Aorta (tissue), 5 donors: ENCODE measurements around the gene DDO. TPM values are rescaled to one million over a fixed set of nuclear protein-coding genes. Genes with fewer than 3 reads are reported as not detected.

Experiments
- ATAC-seq: fragments of 200-7000 bp; cut with Tn5 transposase; one replicate; pipeline ENCODE4 v1.9.1; 2022; ENCODE audit warnings: moderate library complexity; ENCODE audit not compliant: low FRiP score
- DNase-seq, 2 donors: peaks; one replicate each; pipeline ENCODE4 v3.0.0-alpha.2; 2020
- H3K27ac ChIP-seq, 2 donors: one replicate each; pipeline ENCODE4 v1.5.1; 2013; ENCODE audit warnings: low read length in 2 of 2, mild to moderate bottlenecking in 2 of 2, moderate library complexity in 2 of 2, control low read depth in 1 of 2, inconsistent platforms in 1 of 2, low read depth in 1 of 2
- H3K27me3 ChIP-seq, 2 donors: one replicate each; pipeline ENCODE4 v1.6.1; 2013; ENCODE audit warnings: control low read depth in 1 of 2, low read length in 1 of 2, mild to moderate bottlenecking in 1 of 2, moderate library complexity in 1 of 2; ENCODE audit not compliant: insufficient read depth in 2 of 2, control insufficient read depth in 1 of 2
- H3K36me3 ChIP-seq, 2 donors: one replicate each; pipeline ENCODE4 v1.6.1; 2013; ENCODE audit warnings: control low read depth in 1 of 2, low read length in 1 of 2, mild to moderate bottlenecking in 1 of 2; ENCODE audit not compliant: insufficient read depth in 2 of 2, control insufficient read depth in 1 of 2
- H3K4me1 ChIP-seq, 2 donors: one replicate each; pipeline ENCODE4 v1.6.1; 2013; ENCODE audit warnings: low read length in 2 of 2, control low read depth in 1 of 2, mild to moderate bottlenecking in 1 of 2, moderate library complexity in 1 of 2; ENCODE audit not compliant: insufficient read depth in 2 of 2, control insufficient read depth in 1 of 2
- H3K4me3 ChIP-seq, 2 donors: one replicate each; pipeline ENCODE4 v1.5.1; 2013; ENCODE audit warnings: low read length in 2 of 2, control low read depth in 1 of 2, mild to moderate bottlenecking in 1 of 2
- H3K9me3 ChIP-seq: one replicate; pipeline ENCODE4 v1.6.1; 2013; ENCODE audit warnings: mild to moderate bottlenecking, low read length; ENCODE audit not compliant: control insufficient read depth
- WGBS, 2 donors: extraction: QIAGEN DNeasy Blood & Tissue Kit; methylation state at CpG; one replicate each; pipeline ENCODE4 v1.1.7; 2013; 5-methylcytosine and 5-hydroxymethylcytosine counted together
- intact Hi-C, 2 donors: fragments of 100-400 bp; cut with DNase I; formaldehyde crosslinking; loops; one replicate each; pipeline versions ENCODE4 v1.14.2 to v1.15.0; 2022
- polyA plus RNA-seq, 2 donors: library from polyadenylated mRNA; stranded (reverse); fragments of 200-250 nt; gene quantifications; one replicate each; pipeline ENCODE4 v1.2.3, GENCODE V29; 2013
- total RNA-seq, 2 donors: library from RNA; stranded (reverse); fragmentation: NEBNext Ultra II Directional; extraction: Animal tissue kit (Norgen Biotek cat#: 25700); gene quantifications; one replicate each; pipeline ENCODE4 v1.2.1, GENCODE V29; 2021
- donor health status: healthy with polysubstance abuse.
- donor health status: Bipolar disorder and iron deficiency.
- donor health status: DM: no; HTN: no; CAD: no.
- donor health status: DM: no; HTN: no; CAD: no.
- donor health status: DM: yes; HTN: yes; CAD: no.

Gene DDO
- total and polyA plus RNA-seq, 4 donors = 1.3 to 6.6 (median 2.7) TPM

DNA sequence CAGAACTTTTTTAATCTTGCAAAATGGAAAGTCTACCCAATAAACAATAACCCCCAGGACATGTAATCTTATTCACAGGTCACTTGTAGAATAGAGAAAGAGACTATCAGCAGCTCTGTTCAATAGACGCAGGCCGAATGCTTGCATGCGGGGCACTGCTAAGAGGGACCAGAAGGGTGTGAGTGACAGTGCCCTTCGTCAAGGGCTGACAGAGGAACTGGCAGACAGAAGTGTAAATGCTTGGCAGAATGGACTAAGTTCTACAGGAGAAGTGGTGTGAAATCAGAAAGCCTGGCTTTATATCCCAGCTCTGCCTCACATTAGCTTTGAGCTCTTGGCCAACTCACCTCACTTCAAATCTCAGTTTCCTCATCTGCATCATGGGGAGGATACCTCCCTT, 21.0 kb downstream of the DDO start:
- 94 to 95% methylated on average over 4 of the region's 4 CpGs for WGBS, 2 donors
- ATAC-seq = no peak
- Histone ChIP-seq H3K4me1 (no peaks in the 10 kb centered on the region), H3K36me3 (no peaks in the 10 kb centered on the region), H3K27me3 (no peaks in the 10 kb centered on the region), H3K27ac (no peak overlapping the region), H3K9me3 (no peaks in the 10 kb centered on the region), H3K4me3 (no peak overlapping the region)
- DNase-seq = no peak
- intact Hi-C loops = loop anchor here (5.0 to 10.0 kb wide), 3 partner anchors 217 to 690 kb away; partner anchors contain the start of gene WASF1 (in 1 of the 2)

DNA sequence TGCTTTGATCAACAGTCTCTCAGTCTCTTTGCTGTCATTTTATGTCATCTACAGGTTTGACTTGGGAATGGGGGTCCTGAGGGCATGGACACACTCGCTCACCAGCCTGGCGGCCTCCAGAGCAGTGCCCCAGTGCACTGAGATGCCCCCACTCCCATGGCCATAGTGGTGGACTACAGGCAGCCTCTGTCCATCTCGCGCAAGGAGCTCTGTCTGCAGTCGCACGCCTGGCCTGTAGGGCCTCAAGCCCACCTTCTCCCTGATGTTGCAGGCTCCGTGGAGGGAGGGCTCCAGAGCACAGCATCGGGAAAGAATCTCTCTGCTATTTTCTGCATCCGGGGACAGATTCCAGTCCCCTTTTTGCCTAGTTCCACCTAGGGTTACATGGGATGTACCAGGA, 22.6 kb downstream of the DDO start:
- Histone ChIP-seq H3K9me3 (no peaks in the 10 kb centered on the region), H3K4me1 (no peaks in the 10 kb centered on the region), H3K27ac (no peak overlapping the region), H3K36me3 (no peaks in the 10 kb centered on the region), H3K27me3 (no peaks in the 10 kb centered on the region), H3K4me3 (no peak overlapping the region)
- intact Hi-C loops = loop anchor here (5.0 to 10.0 kb wide), 3 partner anchors 215 to 688 kb away; partner anchors contain the start of gene WASF1 (in 1 of the 2)
- DNase-seq (no peak), ATAC-seq (no peak)
- 76 to 79% methylated on average over 9 of the region's 9 CpGs for WGBS, 2 donors

DNA sequence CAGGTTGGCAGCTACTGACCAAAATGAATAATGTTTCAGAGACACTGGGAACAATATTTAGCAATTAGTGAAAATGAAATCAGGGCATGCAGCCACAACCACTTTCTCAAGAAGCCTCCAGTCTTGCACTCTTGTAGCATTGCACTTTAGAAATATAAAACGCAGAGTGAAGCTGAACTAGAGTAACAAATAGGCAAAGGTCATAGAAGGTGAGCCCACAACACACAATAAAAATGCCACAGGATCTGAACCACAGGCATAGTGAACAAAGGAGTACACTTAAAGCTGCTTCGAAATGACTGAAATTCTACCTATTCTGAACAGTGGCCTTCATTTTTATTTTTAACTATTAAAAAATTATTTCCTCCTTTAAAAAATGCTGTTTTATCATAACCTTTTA, 25.0 kb downstream of the DDO start:
- no peaks in the 10 kb centered on the region for H3K4me1 ChIP-seq
- no peaks in the 10 kb centered on the region for H3K9me3 ChIP-seq
- no peak overlapping the region for H3K4me3 ChIP-seq
- ATAC-seq (no peak), DNase-seq (no peak)
- H3K27ac ChIP-seq = no peak overlapping the region
- H3K27me3 ChIP-seq = no peaks in the 10 kb centered on the region
- 28 to 39% methylated on average over 2 of the region's 2 CpGs for WGBS, 2 donors
- H3K36me3 ChIP-seq = no peaks in the 10 kb centered on the region
- intact Hi-C loops = loop anchor here (1.0 to 10.0 kb wide), 4 partner anchors 212 to 686 kb away; partner anchors contain the start of gene WASF1 (in 1 of the 2)

DNA sequence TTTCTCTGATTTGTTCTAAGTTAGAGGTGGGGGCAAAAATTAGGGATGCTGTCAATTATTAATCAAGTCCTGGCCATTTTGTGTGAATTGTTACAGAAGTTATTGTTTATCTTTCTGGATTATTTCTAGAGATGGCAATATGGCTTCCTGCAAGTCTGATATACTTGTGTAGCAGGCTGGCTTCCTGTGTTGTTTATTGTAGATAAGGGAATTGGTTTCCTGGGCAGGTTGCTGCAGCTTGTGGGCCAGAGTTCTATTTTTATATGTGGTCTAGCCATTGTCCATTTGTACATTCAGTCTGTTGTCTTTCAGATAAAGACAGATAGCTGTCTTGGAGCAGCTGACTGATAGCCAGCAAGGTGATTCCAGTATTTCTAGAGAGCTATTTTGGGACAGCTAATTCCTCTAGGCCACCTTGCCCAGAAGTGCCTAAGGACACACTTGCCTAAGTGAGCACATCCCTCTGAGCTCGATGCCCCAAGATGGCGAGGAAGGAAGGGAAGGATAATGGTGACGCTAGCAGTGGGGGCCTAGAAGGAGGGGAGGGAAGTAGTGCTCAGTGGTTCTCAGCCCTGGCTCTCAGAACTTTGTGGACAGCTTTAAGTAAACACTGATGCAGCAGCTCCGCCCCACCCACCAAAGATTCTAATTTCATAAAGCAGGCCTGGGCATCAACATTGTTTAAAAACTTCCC, 25.5 kb downstream of the DDO start:
- Histone ChIP-seq H3K4me1 (no peaks in the 10 kb centered on the region), H3K36me3 (no peaks in the 10 kb centered on the region), H3K4me3 (no peak overlapping the region), H3K9me3 (no peaks in the 10 kb centered on the region), H3K27me3 (no peaks in the 10 kb centered on the region), H3K27ac (no peak overlapping the region)
- no peak for DNase-seq
- no peak for ATAC-seq
- WGBS, 2 donors = 89 to 90% methylated on average over 4 of the region's 4 CpGs
- intact Hi-C loops = loop anchor here (1.0 to 10.0 kb wide), 4 partner anchors 212 to 685 kb away; partner anchors contain the start of gene WASF1 (in 1 of the 2)

DNA sequence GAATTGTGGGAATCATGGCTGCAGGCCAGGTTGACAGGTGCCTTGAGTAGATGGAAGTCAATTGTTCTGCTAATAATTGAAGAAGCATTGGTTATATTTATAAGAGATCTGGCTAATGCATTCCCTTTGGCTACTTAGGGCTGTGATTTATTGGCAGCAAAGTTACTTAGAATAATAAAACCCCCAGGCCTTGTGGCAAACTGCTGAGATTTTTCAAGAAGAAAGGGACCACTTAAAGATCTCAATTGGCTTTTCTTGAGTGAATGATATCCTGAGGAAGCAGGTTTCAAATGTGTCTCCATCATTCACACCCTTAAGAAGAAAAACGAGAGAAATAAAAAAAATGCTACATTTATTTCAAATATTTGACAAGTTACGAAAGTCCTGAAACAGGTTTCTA, 27.4 kb downstream of the DDO start:
- intact Hi-C loops = no loop called here
- DNase-seq = no peak
- ATAC-seq = no peak
- H3K4me3 ChIP-seq = no peak overlapping the region
- H3K27me3 ChIP-seq = no peaks in the 10 kb centered on the region
- no peak overlapping the region for H3K27ac ChIP-seq
- H3K36me3 ChIP-seq = no peaks in the 10 kb centered on the region
- no peaks in the 10 kb centered on the region for H3K4me1 ChIP-seq
- WGBS, 2 donors = 56 to 59% methylated on average over 2 of the region's 2 CpGs
- no peaks in the 10 kb centered on the region for H3K9me3 ChIP-seq

DNA sequence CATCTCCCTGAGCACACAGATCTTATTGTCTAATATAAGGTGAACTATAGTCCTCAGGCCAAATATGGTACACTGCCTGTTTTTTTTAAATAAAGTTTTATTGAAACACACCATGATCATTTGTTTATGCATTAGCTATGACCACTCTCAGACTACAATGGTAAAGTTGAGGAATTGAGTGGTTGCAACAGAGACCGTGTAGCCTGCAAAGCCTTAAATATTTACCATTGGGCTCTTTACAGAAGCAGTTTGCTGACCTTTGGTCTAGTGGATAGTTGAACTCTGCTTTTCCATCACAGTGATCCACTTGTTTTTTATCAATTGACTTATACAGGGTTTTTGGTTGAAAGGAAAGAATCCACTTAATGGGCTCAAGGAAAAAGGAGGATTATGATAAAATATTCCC, 29.9 kb downstream of the DDO start:
- Histone ChIP-seq H3K4me1 (no peaks in the 10 kb centered on the region), H3K27ac (no peak overlapping the region), H3K36me3 (no peaks in the 10 kb centered on the region), H3K27me3 (no peaks in the 10 kb centered on the region), H3K4me3 (no peak overlapping the region), H3K9me3 (no peaks in the 10 kb centered on the region)
- 76 to 92% methylated on average over 1 of the region's 1 CpG for WGBS, 2 donors
- intact Hi-C loops = no loop called here
- DNase-seq = no peak
- no peak for ATAC-seq

DNA sequence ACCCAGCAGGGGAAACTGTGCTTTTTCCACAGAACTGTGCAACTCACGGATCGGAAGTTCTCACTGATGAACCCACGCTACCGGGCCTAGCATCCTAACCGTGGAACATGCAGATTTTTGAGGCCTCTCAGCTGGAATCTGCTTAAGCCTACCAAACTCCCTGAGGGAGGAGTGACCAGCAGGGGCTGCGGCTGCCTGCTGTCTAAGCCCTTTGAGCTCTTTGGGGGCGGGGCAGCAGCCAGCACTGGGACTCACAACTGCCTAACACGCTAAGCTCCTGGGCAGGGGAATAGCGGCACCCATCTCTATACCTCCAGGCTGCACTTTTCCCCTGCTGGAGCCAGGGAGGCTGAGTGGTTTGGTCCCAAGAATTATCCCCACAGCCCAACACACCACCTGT, 36.8 kb downstream of the DDO start:
- no peak overlapping the region for H3K4me3 ChIP-seq
- ATAC-seq (no peak), DNase-seq (no peak)
- intact Hi-C loops = loop anchor here in 1 of 2 donors (5.0 kb wide), 1 partner anchor 46 kb away; no protein-coding TSS in a partner anchor
- H3K27ac ChIP-seq = no peak overlapping the region
- H3K27me3 ChIP-seq = no peaks in the 10 kb centered on the region
- H3K9me3 ChIP-seq = no peaks in the 10 kb centered on the region
- H3K4me1 ChIP-seq = no peaks in the 10 kb centered on the region
- WGBS, 2 donors = 76 to 85% methylated on average over 9 of the region's 9 CpGs
- no peaks in the 10 kb centered on the region for H3K36me3 ChIP-seq

DNA sequence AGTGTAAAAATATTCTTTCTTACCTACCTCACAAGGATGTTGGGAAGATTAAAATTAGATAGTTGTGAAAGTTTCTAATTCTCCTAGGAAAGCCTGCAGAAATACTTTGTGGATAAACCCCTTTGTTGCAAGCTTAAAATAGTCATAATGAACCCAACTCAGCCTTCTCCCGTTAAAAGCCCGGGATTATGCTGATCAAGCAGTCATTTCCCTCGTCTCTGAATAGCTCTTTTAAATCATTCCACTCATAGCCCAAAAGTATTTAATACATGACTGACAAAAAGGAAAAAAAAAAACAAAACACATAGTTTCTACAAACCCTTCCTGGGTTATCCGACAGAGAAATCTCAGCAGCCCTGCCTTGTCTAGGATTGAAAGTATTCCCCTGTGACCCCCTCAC, 46.3 kb downstream of the DDO start:
- ATAC-seq (no peak), DNase-seq (no peak)
- Histone ChIP-seq H3K36me3 (no peaks in the 10 kb centered on the region), H3K4me3 (no peak overlapping the region), H3K27me3 (no peaks in the 10 kb centered on the region), H3K27ac (no peak overlapping the region), H3K9me3 (no peaks in the 10 kb centered on the region), H3K4me1 (peaks cover 0 to 12% of the 10 kb centered on the region in 2 donors)
- intact Hi-C loops = no loop called here
- WGBS, 2 donors = 9% methylated on average over 4 of the region's 4 CpGs

DNA sequence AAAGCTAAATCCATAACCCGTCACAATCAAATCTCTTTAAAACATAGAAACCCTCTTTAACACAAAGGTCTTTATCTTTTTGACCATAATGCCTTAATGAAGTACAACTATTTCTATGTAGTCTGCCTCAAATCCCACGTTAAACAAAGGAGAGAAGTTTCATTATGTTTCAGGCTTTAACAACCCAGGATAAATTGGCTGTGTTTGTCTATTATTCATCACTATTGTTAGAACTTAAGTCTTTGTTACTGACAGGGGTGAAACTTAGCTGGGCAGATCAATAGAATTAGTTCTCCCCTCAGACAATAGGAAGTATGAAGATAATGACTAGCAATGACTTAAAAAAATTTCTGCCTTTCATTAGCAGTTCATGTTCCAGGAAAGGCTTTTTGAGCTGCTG, 47.1 kb downstream of the DDO start:
- H3K4me3 ChIP-seq = no peak overlapping the region
- ATAC-seq (no peak), DNase-seq (no peak)
- H3K36me3 ChIP-seq = no peaks in the 10 kb centered on the region
- peaks cover 0 to 14% of the 10 kb centered on the region in 2 donors for H3K4me1 ChIP-seq
- H3K9me3 ChIP-seq = no peaks in the 10 kb centered on the region
- WGBS, 2 donors = 75 to 88% methylated on average over 2 of the region's 2 CpGs
- H3K27me3 ChIP-seq = no peaks in the 10 kb centered on the region
- H3K27ac ChIP-seq = no peak overlapping the region
- intact Hi-C loops = no loop called here
